WTC11 (cell line): ENCODE results near the gene ACSL1. TPM values are rescaled to one million over a fixed set of nuclear protein-coding genes. Genes with fewer than 3 reads are reported as not detected.

ENCODE experiments used
- ATAC-seq: fragments of 200-7000 bp; cut with Tn5 transposase; 2 replicates; pipeline ENCODE4 v1.10.0; 2021; ENCODE audit warnings: mild to moderate bottlenecking, moderate library complexity
- CTCF ChIA-PET: fragments of 300-600 bp; sonication (Branson Sonifier 250); formaldehyde crosslinking; loops from one replicate; lab custom pipeline; 2021; ENCODE audit warnings: antibody characterized with exemption; lab: Charles Lee
- POLR2A ChIA-PET: fragments of 350-600 bp; sonication (Branson Sonifier 250); formaldehyde crosslinking; loops from one replicate; lab custom pipeline; 2021; ENCODE audit warnings: antibody characterized with exemption; lab: Charles Lee
- DNase-seq: peaks from one replicate; pipeline ENCODE4 v3.0.0; 2021; ENCODE audit warnings: low spot score
- H3K27ac Mint-ChIP-seq: 2 replicates; pipeline ENCODE4 v1.8.0; 2021; ENCODE audit warnings: mixed read lengths
- H3K27me3 Mint-ChIP-seq: 2 replicates; pipeline ENCODE4 v1.8.0; 2021; ENCODE audit warnings: low read depth, mild to moderate bottlenecking, moderate library complexity, mixed read lengths
- H3K36me3 Mint-ChIP-seq: 2 replicates; pipeline ENCODE4 v1.8.0; 2021; ENCODE audit warnings: mixed read lengths
- H3K4me1 Mint-ChIP-seq: 2 replicates; pipeline ENCODE4 v1.8.0; 2022; ENCODE audit warnings: mixed read lengths
- H3K4me3 Mint-ChIP-seq: 2 replicates; pipeline ENCODE4 v1.8.0; 2021; ENCODE audit warnings: mild to moderate bottlenecking, moderate library complexity, mixed read lengths
- H3K9me3 Mint-ChIP-seq: 2 replicates; pipeline ENCODE4 v1.8.0; 2021; ENCODE audit warnings: mixed read lengths
- FOXP1 ChIP-seq: sonication (generic); formaldehyde crosslinking; IDR thresholded peaks from 2 replicates; pipeline ENCODE4 v1.8.0; 2022; ENCODE audit warnings: missing genetic modification reagents, mild to moderate bottlenecking, moderate library complexity, borderline replicate concordance
- GRHL2 ChIP-seq: fragments of 250-450 bp; sonication (Bioruptor Pico); IDR thresholded peaks from 2 replicates; pipeline ENCODE4 v1.8.0; 2022; ENCODE audit warnings: mild to moderate bottlenecking, moderate library complexity; ENCODE audit not compliant: insufficient replicate concordance, severe bottlenecking
- KAT7 ChIP-seq: sonication (generic); formaldehyde crosslinking; IDR thresholded peaks from 2 replicates; pipeline ENCODE4 v1.8.1; 2023; ENCODE audit warnings: missing genetic modification reagents, mild to moderate bottlenecking, borderline replicate concordance
- MYBL2 ChIP-seq: sonication (generic); formaldehyde crosslinking; IDR thresholded peaks from 2 replicates; pipeline ENCODE4 v1.8.1; 2023; ENCODE audit warnings: mild to moderate bottlenecking, moderate library complexity, missing genetic modification reagents
- NFATC4 ChIP-seq: fragments of 250-450 bp; sonication (Bioruptor Pico); IDR thresholded peaks from 2 replicates; pipeline ENCODE4 v1.9.0; 2021; ENCODE audit warnings: mild to moderate bottlenecking
- NFE2L1 ChIP-seq: sonication (generic); formaldehyde crosslinking; IDR thresholded peaks from 2 replicates; pipeline ENCODE4 v1.8.1; 2023; ENCODE audit warnings: missing genetic modification reagents
- OVOL2 ChIP-seq: fragments of 250-450 bp; sonication (Bioruptor Pico); IDR thresholded peaks from 2 replicates; pipeline ENCODE4 v1.9.0; 2021; ENCODE audit warnings: mild to moderate bottlenecking, borderline replicate concordance
- SOX15 ChIP-seq: fragments of 250-450 bp; sonication (Bioruptor Pico); IDR thresholded peaks from 2 replicates; pipeline ENCODE4 v1.9.0; 2021; ENCODE audit warnings: mild to moderate bottlenecking
- TCF7 ChIP-seq: sonication (generic); formaldehyde crosslinking; IDR thresholded peaks from 2 replicates; pipeline ENCODE4 v1.8.0; 2022; ENCODE audit warnings: mild to moderate bottlenecking, low read depth, missing genetic modification reagents, moderate library complexity
- ZNF121 ChIP-seq: sonication (generic); formaldehyde crosslinking; IDR thresholded peaks from 2 replicates; pipeline ENCODE4 v1.8.0; 2023; ENCODE audit warnings: missing genetic modification reagents
- ZNF671 ChIP-seq: fragments of 250-450 bp; sonication (Bioruptor Pico); IDR thresholded peaks from 2 replicates; pipeline ENCODE4 v1.8.0; 2021; ENCODE audit warnings: mild to moderate bottlenecking
- total RNA-seq: library from RNA; stranded (reverse); gene quantifications from 3 replicates; pipeline ENCODE4 v1.2.3, GENCODE V29; 2021
- TF ChIP-seq, protein P1 (sequence below): sonication (generic); formaldehyde crosslinking; conservative IDR thresholded peaks from 2 replicates; pipeline ENCODE4 v1.8.1; 2023; ENCODE audit warnings: mild to moderate bottlenecking, low read depth, missing genetic modification reagents, moderate library complexity
- TF ChIP-seq, protein P2 (sequence below): sonication (generic); formaldehyde crosslinking; IDR thresholded peaks from 2 replicates; pipeline ENCODE4 v1.8.0; 2022; ENCODE audit warnings: mild to moderate bottlenecking, missing genetic modification reagents
- TF ChIP-seq, protein P3 (sequence below): sonication (generic); formaldehyde crosslinking; IDR thresholded peaks from 2 replicates; pipeline ENCODE4 v1.8.1; 2023; ENCODE audit warnings: mild to moderate bottlenecking, missing genetic modification reagents, moderate library complexity
- TF ChIP-seq, protein P4 (sequence below): fragments of 250-450 bp; sonication (Bioruptor Pico); IDR thresholded peaks from 2 replicates; pipeline ENCODE4 v2.1.2; 2022; ENCODE audit warnings: mild to moderate bottlenecking, moderate library complexity
- TF ChIP-seq, protein P5 (sequence below): sonication (generic); formaldehyde crosslinking; IDR thresholded peaks from 2 replicates; pipeline ENCODE4 v1.8.1; 2022; ENCODE audit warnings: low read depth, mild to moderate bottlenecking, moderate library complexity, missing genetic modification reagents, borderline replicate concordance
- TF ChIP-seq, protein P6 (sequence below): fragments of 250-450 bp; sonication (Bioruptor Pico); IDR thresholded peaks from 2 replicates; pipeline ENCODE4 v1.9.0; 2021; ENCODE audit warnings: mild to moderate bottlenecking
- TF ChIP-seq, protein P7 (sequence below): sonication (generic); formaldehyde crosslinking; IDR thresholded peaks from 2 replicates; pipeline ENCODE4 v1.8.1; 2023; ENCODE audit warnings: mild to moderate bottlenecking, missing genetic modification reagents

ACSL1 gene
- total RNA-seq, 1 experiment from 2014 or later = 6.6 TPM

DNA sequence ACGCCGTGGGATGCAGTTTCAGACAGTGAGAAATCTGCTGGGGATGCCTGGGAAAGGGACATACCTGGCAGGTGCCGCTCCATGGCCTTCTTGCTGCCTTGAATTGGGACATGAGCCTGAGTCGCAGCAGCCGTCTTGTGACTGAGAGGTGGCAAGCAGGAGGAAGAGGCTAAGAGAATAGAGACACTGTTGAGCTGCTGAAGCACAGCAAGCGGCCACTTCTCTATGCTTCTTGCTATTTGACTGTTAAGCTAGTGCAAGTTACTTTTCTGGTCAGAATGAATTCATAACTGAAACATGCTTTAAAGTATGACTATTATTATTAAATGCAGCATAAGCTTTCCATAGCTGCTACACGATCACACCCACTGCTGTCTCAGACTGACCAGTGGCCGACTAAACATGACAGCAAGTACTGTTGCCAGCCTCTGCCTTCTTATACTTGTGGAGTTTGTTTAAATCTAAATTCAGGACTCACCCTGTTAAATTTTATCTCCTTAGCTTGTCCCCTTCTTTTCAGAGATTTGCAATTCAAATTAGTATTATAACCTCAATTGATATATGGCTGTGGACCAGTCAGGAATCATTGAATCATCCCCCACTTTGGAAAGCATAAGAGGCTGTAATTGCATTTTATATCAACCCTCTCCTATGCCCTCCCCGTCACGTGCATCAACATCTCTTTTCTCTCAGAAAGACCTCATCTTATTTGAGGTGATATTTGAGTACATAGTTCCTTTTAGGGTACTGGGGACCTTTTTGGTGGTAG lies 24.8 kb upstream of the ACSL1 start:
- CTCF ChIA-PET = interaction anchor here (1.0 kb wide), 1 partner anchor 105 kb away, joined by 3 read pairs; no protein-coding TSS in a partner anchor
- Mint-ChIP-seq H3K27me3 (no peaks in the 10 kb centered on the region), H3K27ac (no peak overlapping the region)

DNA sequence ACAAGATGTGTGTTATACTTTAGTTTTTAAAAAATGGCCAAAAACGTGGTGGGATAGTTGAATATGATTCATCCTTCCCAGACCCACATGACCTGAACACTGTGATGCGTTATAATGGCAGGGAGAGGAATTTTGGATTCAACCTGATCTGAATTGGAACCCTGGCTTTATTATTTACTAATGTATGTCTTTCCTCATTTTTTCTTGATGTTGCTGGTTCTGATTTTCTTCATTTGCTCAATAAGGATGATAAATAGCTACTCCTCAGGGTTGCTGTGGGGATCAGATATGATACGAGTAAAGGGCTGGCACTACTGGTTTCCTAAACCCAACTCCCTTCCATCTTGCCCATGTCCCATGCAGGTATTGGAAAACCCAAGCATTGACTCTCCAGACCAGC lies 24.2 kb upstream of the ACSL1 start:
- Mint-ChIP-seq H3K9me3 (no peaks in the 10 kb centered on the region), H3K4me1 (no peaks in the 10 kb centered on the region), H3K27ac (no peak overlapping the region), H3K27me3 (no peaks in the 10 kb centered on the region), H3K4me3 (no peak overlapping the region), H3K36me3 (no peaks in the 10 kb centered on the region)
- DNase-seq (no peak), ATAC-seq (no peak)
- CTCF ChIA-PET = interaction anchor here (1.0 kb wide), 1 partner anchor 105 kb away, joined by 3 read pairs; no protein-coding TSS in a partner anchor
- POLR2A ChIA-PET = no interaction called here
- no peak for TF ChIP-seq SOX15 (CRISPR knock-in tag)
- TF ChIP-seq, protein P1, sequence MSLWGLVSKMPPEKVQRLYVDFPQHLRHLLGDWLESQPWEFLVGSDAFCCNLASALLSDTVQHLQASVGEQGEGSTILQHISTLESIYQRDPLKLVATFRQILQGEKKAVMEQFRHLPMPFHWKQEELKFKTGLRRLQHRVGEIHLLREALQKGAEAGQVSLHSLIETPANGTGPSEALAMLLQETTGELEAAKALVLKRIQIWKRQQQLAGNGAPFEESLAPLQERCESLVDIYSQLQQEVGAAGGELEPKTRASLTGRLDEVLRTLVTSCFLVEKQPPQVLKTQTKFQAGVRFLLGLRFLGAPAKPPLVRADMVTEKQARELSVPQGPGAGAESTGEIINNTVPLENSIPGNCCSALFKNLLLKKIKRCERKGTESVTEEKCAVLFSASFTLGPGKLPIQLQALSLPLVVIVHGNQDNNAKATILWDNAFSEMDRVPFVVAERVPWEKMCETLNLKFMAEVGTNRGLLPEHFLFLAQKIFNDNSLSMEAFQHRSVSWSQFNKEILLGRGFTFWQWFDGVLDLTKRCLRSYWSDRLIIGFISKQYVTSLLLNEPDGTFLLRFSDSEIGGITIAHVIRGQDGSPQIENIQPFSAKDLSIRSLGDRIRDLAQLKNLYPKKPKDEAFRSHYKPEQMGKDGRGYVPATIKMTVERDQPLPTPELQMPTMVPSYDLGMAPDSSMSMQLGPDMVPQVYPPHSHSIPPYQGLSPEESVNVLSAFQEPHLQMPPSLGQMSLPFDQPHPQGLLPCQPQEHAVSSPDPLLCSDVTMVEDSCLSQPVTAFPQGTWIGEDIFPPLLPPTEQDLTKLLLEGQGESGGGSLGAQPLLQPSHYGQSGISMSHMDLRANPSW (CRISPR knock-in tag) = no peak
- TF ChIP-seq, protein P2, sequence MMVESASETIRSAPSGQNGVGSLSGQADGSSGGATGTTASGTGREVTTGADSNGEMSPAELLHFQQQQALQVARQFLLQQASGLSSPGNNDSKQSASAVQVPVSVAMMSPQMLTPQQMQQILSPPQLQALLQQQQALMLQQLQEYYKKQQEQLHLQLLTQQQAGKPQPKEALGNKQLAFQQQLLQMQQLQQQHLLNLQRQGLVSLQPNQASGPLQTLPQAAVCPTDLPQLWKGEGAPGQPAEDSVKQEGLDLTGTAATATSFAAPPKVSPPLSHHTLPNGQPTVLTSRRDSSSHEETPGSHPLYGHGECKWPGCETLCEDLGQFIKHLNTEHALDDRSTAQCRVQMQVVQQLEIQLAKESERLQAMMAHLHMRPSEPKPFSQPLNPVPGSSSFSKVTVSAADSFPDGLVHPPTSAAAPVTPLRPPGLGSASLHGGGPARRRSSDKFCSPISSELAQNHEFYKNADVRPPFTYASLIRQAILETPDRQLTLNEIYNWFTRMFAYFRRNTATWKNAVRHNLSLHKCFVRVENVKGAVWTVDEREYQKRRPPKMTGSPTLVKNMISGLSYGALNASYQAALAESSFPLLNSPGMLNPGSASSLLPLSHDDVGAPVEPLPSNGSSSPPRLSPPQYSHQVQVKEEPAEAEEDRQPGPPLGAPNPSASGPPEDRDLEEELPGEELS (CRISPR knock-in tag) = no peak
- TF ChIP-seq NFE2L1 (CRISPR knock-in tag) = no peak
- TF ChIP-seq KAT7 (CRISPR knock-in tag) = no peak
- TF ChIP-seq ZNF121 (CRISPR knock-in tag) = no peak
- no peak for TF ChIP-seq OVOL2

More for the DNA sequence above, 24.8 kb upstream of the ACSL1 start:
- TF ChIP-seq FOXP1 (CRISPR knock-in tag) (no peak), TCF7 (CRISPR knock-in tag) (no peak), ZNF671 (CRISPR knock-in tag) (no peak), ZNF121 (CRISPR knock-in tag) (no peak), MYBL2 (no peak), KAT7 (CRISPR knock-in tag) (no peak), GRHL2 (CRISPR knock-in tag) (no peak), NFATC4 (no peak)
- TF ChIP-seq, protein P3, sequence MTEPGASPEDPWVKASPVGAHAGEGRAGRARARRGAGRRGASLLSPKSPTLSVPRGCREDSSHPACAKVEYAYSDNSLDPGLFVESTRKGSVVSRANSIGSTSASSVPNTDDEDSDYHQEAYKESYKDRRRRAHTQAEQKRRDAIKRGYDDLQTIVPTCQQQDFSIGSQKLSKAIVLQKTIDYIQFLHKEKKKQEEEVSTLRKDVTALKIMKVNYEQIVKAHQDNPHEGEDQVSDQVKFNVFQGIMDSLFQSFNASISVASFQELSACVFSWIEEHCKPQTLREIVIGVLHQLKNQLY (CRISPR knock-in tag) = no peak
- TF ChIP-seq, protein P4, sequence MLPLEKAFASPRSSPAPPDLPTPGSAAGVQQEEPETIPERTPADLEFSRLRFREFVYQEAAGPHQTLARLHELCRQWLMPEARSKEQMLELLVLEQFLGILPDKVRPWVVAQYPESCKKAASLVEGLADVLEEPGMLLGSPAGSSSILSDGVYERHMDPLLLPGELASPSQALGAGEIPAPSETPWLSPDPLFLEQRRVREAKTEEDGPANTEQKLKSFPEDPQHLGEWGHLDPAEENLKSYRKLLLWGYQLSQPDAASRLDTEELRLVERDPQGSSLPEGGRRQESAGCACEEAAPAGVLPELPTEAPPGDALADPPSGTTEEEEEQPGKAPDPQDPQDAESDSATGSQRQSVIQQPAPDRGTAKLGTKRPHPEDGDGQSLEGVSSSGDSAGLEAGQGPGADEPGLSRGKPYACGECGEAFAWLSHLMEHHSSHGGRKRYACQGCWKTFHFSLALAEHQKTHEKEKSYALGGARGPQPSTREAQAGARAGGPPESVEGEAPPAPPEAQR (CRISPR knock-in tag) = no peak
- TF ChIP-seq, protein P5, sequence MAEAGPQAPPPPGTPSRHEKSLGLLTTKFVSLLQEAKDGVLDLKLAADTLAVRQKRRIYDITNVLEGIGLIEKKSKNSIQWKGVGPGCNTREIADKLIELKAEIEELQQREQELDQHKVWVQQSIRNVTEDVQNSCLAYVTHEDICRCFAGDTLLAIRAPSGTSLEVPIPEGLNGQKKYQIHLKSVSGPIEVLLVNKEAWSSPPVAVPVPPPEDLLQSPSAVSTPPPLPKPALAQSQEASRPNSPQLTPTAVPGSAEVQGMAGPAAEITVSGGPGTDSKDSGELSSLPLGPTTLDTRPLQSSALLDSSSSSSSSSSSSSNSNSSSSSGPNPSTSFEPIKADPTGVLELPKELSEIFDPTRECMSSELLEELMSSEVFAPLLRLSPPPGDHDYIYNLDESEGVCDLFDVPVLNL (CRISPR knock-in tag) = no peak
- TF ChIP-seq, protein P6, sequence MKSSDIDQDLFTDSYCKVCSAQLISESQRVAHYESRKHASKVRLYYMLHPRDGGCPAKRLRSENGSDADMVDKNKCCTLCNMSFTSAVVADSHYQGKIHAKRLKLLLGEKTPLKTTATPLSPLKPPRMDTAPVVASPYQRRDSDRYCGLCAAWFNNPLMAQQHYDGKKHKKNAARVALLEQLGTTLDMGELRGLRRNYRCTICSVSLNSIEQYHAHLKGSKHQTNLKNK (CRISPR knock-in tag) = no peak
- TF ChIP-seq, protein P7, sequence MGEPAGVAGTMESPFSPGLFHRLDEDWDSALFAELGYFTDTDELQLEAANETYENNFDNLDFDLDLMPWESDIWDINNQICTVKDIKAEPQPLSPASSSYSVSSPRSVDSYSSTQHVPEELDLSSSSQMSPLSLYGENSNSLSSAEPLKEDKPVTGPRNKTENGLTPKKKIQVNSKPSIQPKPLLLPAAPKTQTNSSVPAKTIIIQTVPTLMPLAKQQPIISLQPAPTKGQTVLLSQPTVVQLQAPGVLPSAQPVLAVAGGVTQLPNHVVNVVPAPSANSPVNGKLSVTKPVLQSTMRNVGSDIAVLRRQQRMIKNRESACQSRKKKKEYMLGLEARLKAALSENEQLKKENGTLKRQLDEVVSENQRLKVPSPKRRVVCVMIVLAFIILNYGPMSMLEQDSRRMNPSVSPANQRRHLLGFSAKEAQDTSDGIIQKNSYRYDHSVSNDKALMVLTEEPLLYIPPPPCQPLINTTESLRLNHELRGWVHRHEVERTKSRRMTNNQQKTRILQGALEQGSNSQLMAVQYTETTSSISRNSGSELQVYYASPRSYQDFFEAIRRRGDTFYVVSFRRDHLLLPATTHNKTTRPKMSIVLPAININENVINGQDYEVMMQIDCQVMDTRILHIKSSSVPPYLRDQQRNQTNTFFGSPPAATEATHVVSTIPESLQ (CRISPR knock-in tag) = no peak
- TF ChIP-seq, protein P1 (CRISPR knock-in tag) = no peak
- ATAC-seq (no peak), DNase-seq (no peak)
- H3K9me3 Mint-ChIP-seq = no peaks in the 10 kb centered on the region
- no peaks in the 10 kb centered on the region for H3K36me3 Mint-ChIP-seq
- no peaks in the 10 kb centered on the region for H3K4me1 Mint-ChIP-seq
- no peak overlapping the region for H3K4me3 Mint-ChIP-seq
- POLR2A ChIA-PET = no interaction called here
